ENCODE data around the gene ACTG1. TPM values are rescaled to one million over a fixed set of nuclear protein-coding genes. Genes with fewer than 3 reads are reported as not detected.

Gene ACTG1
- total RNA-seq, 2 donors from 2014 or later: 4,489 to 4,790 TPM

DNA sequence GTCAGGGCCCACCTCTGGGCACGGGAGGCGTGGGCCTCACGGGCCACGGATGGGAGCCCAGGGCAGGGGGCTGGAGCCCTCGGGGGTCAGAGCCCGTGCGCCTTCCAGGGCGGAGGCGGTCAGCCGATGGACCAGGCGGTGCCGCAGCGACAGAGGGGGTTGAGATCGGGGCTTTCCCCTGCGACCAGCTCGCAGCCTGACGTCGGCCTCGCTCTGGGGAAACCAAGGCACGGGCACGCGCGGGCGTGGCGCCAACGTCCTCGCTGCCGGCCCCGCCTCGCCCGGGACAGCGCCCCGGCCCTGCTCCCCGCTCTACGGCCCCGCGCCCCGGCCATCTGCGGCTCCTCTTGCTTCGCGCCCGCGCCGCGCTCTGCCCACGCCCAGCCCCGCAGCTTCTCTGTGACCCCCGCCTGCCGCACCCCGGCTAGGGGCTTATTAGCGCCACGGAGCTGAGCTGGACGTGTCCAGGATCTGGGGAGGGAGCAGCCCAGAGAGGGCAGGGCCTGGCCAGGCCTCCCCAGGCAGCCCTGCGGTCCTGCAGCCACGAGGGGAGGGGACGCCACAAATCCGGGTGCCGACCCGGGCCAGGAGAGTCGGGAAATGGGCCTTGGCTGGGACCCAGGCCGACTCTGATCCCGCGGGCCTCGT is 13.5 kb downstream of the ACTG1 start:
- H3K9me3 ChIP-seq: no peaks in the 10 kb centered on the region
- TF ChIP-seq, protein P1, sequence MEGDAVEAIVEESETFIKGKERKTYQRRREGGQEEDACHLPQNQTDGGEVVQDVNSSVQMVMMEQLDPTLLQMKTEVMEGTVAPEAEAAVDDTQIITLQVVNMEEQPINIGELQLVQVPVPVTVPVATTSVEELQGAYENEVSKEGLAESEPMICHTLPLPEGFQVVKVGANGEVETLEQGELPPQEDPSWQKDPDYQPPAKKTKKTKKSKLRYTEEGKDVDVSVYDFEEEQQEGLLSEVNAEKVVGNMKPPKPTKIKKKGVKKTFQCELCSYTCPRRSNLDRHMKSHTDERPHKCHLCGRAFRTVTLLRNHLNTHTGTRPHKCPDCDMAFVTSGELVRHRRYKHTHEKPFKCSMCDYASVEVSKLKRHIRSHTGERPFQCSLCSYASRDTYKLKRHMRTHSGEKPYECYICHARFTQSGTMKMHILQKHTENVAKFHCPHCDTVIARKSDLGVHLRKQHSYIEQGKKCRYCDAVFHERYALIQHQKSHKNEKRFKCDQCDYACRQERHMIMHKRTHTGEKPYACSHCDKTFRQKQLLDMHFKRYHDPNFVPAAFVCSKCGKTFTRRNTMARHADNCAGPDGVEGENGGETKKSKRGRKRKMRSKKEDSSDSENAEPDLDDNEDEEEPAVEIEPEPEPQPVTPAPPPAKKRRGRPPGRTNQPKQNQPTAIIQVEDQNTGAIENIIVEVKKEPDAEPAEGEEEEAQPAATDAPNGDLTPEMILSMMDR (IDR thresholded peaks at IDR 0.05): no peak
- H3K4me1 ChIP-seq: no peaks in the 10 kb centered on the region
- no peaks in the 10 kb centered on the region for H3K27me3 ChIP-seq
- intact Hi-C loops (cut with DNase I): no loop called here
- no peak overlapping the region for H3K27ac ChIP-seq
- DNase-seq: no peak
- H3K9ac ChIP-seq (ENCODE audit: low read depth in 2 of 2, low read length in 2 of 2): no peak overlapping the region
- no peak overlapping the region for H3K4me3 ChIP-seq
- no peaks in the 10 kb centered on the region for H3K36me3 ChIP-seq

DNA sequence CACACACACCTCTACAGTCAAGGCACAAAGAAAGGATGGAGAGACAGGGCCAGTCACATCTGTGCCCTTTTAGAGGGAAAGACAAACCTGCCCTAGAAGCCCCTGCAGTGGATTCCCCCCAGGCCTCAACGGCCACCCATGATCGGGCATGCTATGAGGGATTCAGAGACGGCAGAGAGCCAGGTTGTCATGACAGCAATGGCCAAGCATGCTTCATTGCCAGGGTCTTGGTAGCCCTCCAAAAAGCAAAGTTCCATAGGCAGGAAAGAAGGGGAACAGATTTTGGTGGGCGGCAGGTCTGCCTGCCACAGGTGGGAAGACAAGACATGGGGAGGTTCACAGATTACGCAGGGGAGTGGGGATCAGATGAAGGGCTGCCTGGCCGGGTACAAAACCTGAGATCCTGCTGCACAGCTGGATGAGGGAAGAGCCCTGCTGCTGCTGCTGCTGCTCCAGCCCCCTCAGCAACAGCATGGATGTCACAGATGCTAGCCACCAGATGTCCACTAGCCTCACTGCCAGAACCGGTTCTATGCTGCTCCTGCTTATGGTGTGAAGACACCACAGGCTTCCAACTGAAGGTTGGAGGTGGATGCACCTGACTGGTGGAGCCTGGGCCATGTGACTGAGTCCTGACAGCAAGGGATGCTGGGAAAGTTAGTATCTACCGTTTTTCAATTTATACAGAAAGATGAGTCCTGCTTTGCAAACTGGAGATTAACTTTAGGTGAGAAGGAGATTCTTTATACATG is 17.8 kb downstream of the ACTG1 start:
- Histone ChIP-seq H3K36me3 (no peaks in the 10 kb centered on the region), H3K27ac (no peak overlapping the region), H3K9ac (ENCODE audit: low read depth in 2 of 2, low read length in 2 of 2) (no peak overlapping the region), H3K4me1 (no peaks in the 10 kb centered on the region), H3K4me3 (no peak overlapping the region), H3K9me3 (no peaks in the 10 kb centered on the region), H3K27me3 (no peaks in the 10 kb centered on the region)
- intact Hi-C loops (cut with DNase I): no loop called here
- no peak for DNase-seq
- TF ChIP-seq, protein P1 (IDR thresholded peaks at IDR 0.05): no peak

DNA sequence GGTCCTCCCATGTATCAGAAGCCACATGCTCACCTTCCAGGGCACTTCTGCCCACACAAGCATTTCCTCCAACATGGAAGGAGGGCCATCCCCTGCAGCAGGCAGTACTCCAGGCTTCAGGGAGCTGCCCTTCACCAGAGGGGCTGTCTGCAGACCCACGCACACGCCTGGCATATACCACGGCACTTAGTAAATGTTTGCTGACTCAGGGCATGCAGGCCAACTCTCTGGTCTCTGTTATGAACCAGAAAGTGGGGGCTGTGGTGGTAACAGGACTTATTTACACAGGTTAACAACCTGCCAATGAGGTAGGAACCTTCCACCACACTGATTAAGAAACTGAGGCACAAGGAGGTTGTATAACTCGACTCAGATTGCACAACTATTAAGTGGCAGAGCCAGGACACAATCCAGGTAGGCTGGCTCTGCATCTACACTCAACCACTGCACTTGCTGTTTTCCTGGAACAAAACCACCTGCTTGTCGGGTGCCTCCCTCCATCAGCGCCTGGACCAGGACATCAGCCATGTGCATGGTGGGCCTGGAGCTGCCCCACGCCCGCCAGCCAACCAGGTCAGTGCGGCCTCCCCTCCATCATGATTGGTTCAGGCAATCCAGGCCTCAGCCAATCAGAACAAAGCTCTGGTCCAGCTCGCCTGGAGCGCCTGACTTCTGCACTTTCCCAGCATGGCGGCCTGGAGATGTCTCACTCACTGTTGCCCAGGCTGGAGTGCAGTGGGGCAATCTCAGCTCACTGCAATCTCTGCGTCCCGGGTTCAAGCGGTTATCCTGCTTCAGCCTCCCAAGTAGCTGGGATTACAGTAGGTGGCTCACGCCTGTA is 19.2 kb downstream of the ACTG1 start:
- Histone ChIP-seq H3K4me3 (no peak overlapping the region), H3K9me3 (no peaks in the 10 kb centered on the region), H3K27me3 (no peaks in the 10 kb centered on the region), H3K9ac (ENCODE audit: low read depth in 2 of 2, low read length in 2 of 2) (no peak overlapping the region), H3K27ac (no peak overlapping the region), H3K4me1 (no peaks in the 10 kb centered on the region), H3K36me3 (no peaks in the 10 kb centered on the region)
- no peak for DNase-seq
- TF ChIP-seq, protein P1 (IDR thresholded peaks at IDR 0.05): no peak
- intact Hi-C loops (cut with DNase I): no loop called here

DNA sequence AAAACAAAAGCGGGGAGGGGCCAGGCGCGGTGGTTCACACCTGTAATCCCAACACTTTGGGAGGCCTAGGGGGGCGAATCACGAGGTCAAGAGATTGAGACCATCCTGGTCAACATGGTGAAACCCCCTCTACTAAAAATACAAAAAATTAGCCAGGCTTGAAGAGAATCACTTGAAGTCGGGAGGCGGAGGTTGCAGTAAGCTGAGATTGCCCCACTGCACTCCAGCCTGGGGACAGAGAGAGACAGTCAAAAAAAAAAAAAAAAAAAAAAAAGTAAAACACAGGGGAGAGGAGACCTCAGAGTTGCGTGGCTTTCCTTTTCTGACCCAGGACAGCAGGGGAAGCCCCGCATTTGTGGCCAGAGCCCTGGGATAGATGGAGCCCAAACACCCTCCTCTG is 19.9 kb downstream of the ACTG1 start:
- intact Hi-C loops (cut with DNase I): no loop called here
- Histone ChIP-seq H3K9ac (ENCODE audit: low read depth in 2 of 2, low read length in 2 of 2) (no peak overlapping the region), H3K27me3 (no peaks in the 10 kb centered on the region), H3K4me3 (no peak overlapping the region), H3K4me1 (no peaks in the 10 kb centered on the region), H3K36me3 (no peaks in the 10 kb centered on the region), H3K9me3 (no peaks in the 10 kb centered on the region), H3K27ac (no peak overlapping the region)
- TF ChIP-seq, protein P1 (IDR thresholded peaks at IDR 0.05): no peak
- DNase-seq: no peak

DNA sequence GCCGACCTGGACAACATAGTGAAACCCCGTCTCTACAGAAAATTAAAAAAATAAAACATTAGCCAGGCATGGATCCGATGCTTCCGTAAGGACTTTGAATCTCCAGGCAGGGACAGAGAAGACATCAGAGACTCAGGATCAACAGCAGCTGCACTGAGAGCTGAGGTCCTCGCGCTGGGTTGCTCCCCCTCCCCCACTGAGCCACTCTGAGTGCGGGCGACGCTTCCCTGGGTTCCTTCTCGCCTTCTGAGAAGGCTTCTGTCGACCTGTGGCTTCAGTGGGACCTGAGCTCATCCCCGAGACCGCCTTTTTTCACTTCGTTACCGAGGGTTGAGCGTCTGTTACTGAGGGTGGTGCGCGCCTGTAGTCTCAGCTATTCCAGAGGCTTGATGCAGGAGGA is 20.4 kb downstream of the ACTG1 start:
- TF ChIP-seq, protein P1 (IDR thresholded peaks at IDR 0.05): no peak
- H3K27me3 ChIP-seq: no peaks in the 10 kb centered on the region
- no peak for DNase-seq
- H3K4me1 ChIP-seq: peaks cover 3% of the 10 kb centered on the region
- intact Hi-C loops (cut with DNase I): no loop called here
- H3K27ac ChIP-seq: no peak overlapping the region
- H3K4me3 ChIP-seq: no peak overlapping the region
- no peaks in the 10 kb centered on the region for H3K9me3 ChIP-seq
- no peak overlapping the region for H3K9ac ChIP-seq (ENCODE audit: low read depth in 2 of 2, low read length in 2 of 2)
- H3K36me3 ChIP-seq: no peaks in the 10 kb centered on the region

Measured in colonic mucosa (tissue), 4 donors.